Neural cell (in vitro differentiated cells): ENCODE data around the gene GASK1A.

Experiments
- CTCF ChIP-seq: fragments of 450-650 bp; IDR thresholded peaks from 2 replicates; pipeline ENCODE4 v1.5.1; 2014; ENCODE audit warnings: antibody characterized with exemption, mild to moderate bottlenecking, moderate library complexity; ENCODE audit not compliant: poor library complexity, severe bottlenecking
- EP300 ChIP-seq: fragments of 450-650 bp; conservative IDR thresholded peaks from 2 replicates; pipeline ENCODE4 v1.6.1; 2014; ENCODE audit warnings: antibody characterized with exemption, mild to moderate bottlenecking, moderate library complexity; ENCODE audit not compliant: poor library complexity, severe bottlenecking
- EZH2 ChIP-seq: fragments of 200-600, 300-800 bp; shearing (Covaris generic), sonication (generic); IDR thresholded peaks from 2 replicates; pipeline ENCODE4 v1.6.1; 2014; ENCODE audit warnings: antibody characterized with exemption, low read length, borderline replicate concordance, mild to moderate bottlenecking; ENCODE audit not compliant: insufficient read depth, poor library complexity, severe bottlenecking
- SMC3 ChIP-seq: fragments of 450-650 bp; conservative IDR thresholded peaks from 2 replicates; pipeline ENCODE4 v1.6.1; 2014; ENCODE audit warnings: antibody characterized with exemption, mild to moderate bottlenecking, moderate library complexity; ENCODE audit not compliant: poor library complexity
- TAF1 ChIP-seq: IDR thresholded peaks from 2 replicates; pipeline ENCODE4 v1.6.1; 2012; ENCODE audit warnings: low read depth

GRCh38 chr3:43014241-43014640 is 35.1 kb downstream of the GASK1A start:
- TF ChIP-seq CTCF, result no peak
- no peak for TF ChIP-seq EP300
- TF ChIP-seq SMC3, result no peak
- TF ChIP-seq EZH2, result no peak
- no peak for TF ChIP-seq TAF1
